GM21723 (cell line): Measurements from ENCODE around the gene SPAG5.

Source experiments
- ATAC-seq: cut with Tn5 transposase; IDR thresholded peaks from one replicate; pipeline ENCODE4 v1.9.1; 2021; ENCODE audit warnings: mild to moderate bottlenecking, moderate library complexity; ENCODE audit not compliant: unreplicated experiment

The SPAG5 gene

DNA sequence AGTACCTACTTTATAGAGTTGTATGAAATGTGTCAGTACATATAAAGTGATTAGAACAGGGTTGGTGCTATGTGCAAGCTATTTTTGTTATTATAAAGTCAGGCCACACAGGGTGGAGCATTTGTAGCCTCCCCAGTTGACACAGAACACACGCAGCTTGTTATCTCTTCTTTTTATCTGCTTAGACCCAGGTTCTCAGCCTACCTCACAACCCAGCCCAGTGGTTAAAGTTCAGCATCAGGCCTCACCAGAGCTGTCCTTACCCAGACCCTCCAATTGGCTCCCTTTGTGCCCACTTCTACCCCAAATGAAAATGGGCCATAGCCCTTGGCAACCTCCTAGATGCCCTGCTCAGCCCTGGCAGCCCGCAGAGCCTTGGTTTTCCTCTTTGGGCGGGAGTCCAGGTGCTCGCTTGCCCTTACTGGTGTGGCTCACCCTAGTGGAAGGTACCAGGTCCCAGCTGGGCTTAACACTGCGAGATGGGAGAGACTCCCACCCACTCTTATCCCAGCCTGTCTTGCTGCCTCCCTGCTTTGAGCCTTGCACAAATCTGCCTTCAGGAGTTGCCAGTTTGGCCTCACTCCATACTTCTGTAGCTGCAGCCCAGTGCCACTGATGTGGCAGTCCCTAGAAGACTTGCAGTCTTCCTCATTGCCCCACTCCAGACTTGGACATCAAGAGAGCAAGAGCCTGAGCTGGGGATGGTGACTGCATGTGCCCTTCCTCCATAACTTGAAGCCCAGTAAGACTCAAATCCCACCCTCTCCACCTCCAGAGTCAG, 26.4 kb downstream of the SPAG5 start:
- no peak for ATAC-seq

DNA sequence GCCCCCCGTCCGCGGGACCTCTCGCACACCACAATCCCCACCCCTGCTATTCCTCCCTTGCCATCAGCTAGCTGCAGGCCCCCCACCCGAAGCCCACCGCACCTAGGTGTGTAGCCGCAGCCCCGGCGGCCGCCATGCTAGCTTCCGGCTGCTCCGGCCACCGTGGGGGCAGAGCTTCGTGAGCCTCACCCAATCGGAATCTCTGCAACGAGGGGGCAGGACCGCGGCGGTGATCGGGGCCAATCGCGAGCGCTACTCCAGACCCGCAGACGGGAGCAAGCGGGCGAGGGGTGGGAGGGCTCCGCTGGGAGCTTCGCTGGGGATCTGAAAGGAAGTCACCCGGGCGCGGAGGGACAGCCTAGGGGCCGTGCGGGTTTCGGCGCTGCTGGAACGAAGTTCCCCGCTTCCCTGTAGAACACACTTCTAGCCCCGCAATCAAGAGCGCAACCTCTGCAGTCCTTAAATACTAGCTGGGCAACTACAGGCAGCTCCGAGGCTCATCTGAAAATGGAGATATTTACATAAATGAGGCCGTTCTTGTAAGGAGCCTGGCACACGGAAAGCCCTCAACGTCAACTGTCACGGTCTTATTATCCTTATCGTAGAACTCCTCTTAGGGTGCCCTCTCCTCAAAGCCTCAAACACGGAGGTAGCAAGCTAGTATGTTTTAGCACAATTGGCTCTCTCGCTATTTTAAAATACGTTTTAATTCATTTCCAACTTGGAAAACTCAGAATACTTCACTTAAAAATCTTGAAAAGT, 27.3 kb downstream of the SPAG5 start, which contains the start of gene PIGS:
PIGS (minus strand) TSS at position 164 of the 762 bp plus-strand sequence; CDS start at position 136, 28 bp downstream.
- peak; percentile 83 for ATAC-seq

GRCh38 chr17:28570716-28571360, 28.0 kb downstream of the SPAG5 start:
- peak; percentile 27 for ATAC-seq

DNA sequence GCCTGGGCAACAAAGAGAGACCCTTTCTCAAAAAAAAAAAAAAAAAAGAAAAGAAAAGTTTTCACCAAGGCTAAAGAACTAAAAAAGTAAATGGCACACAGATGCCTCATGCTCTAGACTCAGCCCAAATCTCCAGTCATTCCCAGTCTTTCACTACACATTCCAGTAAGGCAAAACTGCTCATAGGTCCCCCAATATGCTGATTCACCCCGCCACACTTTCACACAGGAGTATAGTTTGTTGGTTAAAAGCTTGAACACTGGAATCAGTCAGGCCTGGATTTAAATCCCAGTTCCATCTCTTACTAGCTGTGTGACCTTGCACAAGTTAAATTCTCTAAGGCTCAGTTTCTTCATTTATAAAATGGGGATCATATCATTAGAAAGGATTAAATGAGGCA, 29.4 kb downstream of the SPAG5 start:
- ATAC-seq, result no peak

DNA sequence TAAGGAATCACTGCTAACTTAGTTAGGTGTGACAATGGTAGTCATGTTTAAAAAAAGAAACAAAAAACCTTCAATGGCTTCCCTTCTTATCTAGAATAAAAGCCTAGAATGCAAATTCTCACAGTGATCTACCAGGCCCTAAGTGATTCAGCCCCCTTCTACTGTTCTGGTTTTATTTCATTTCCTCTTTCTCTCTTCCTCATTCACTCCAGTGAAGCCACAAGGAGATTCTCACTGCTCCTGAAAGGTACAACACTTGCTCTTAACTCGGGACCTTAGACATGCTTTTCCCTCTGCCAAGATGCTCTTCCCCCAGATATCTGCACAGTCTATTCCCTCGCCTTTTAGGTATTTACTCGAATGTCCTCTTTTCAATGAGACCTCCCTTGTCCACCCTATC, 31.2 kb downstream of the SPAG5 start:
- no peak for ATAC-seq

- no peak for ATAC-seq
Observed at GRCh38 chr17:28563475-28563874, 35.4 kb downstream of the SPAG5 start.

DNA sequence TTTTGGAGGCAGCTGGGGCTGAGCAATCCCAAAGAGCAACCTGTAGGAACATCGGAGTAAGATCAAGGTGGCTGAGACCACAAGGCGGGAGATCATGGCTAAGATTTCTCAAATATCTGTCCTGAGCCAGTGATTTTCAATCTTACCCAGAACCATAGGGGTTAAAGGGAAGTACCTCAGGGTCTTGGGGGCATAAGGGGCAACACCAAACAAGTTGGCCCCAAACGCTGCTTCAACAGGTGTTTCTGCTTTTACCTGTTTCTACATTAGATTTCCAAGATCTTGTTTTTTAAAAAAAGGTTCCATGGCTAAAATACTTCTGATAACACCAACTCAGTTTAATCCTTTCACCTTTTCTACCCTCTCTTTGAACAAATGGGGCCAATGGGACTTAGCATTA, 43.8 kb downstream of the SPAG5 start:
- no peak for ATAC-seq

- ATAC-seq, result no peak
Observed at GRCh38 chr17:28554565-28554964, 44.3 kb downstream of the SPAG5 start.

GRCh38 chr17:28553000-28553505, 45.8 kb downstream of the SPAG5 start:
- no peak for ATAC-seq

DNA sequence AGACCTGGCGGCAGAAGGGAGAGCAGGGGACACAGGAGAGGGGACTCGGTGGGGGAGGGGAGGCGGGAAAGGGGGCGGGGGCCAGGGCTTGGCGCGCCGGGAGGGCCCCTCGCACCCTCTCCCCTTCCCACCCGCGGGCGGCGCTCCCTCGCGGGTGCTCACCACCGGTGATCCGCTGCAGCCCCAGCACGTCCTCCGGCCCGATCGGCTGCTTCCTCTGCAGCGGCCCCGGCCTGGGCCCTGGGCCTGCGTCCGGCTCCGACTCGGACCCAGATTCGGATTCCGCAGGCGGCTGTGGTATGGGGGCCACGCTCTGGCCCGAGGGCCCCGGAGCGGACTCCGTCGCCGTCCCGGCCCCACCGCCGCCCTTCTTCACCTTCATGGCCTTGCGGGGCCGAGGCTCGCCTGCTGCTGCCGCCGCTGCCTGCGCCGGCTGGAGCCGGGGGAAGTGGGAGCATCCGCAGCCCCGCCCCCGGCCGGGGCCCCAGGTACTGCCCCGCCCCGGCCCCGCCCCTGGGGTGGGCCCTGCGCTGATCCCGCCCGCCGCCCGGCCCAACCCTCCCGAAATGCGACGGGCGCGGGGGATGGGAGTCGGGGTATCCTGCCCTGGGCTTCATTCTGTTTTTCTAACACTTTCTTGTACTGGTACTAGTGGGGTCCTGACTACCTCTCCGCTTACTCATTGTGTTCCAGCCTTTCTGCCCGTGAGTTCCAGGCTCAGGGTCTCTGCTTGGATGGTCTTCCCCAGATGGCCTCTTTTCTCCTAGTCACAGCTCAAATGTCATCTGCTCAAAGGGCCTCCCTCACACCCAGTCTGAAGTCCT, 46.4 kb downstream of the SPAG5 start, which contains the start of gene UNC119:
UNC119 (minus strand) TSS at position 449 of the 824 bp plus-strand sequence; CDS start at position 382, 67 bp downstream.
- peak; percentile 56 for ATAC-seq

DNA sequence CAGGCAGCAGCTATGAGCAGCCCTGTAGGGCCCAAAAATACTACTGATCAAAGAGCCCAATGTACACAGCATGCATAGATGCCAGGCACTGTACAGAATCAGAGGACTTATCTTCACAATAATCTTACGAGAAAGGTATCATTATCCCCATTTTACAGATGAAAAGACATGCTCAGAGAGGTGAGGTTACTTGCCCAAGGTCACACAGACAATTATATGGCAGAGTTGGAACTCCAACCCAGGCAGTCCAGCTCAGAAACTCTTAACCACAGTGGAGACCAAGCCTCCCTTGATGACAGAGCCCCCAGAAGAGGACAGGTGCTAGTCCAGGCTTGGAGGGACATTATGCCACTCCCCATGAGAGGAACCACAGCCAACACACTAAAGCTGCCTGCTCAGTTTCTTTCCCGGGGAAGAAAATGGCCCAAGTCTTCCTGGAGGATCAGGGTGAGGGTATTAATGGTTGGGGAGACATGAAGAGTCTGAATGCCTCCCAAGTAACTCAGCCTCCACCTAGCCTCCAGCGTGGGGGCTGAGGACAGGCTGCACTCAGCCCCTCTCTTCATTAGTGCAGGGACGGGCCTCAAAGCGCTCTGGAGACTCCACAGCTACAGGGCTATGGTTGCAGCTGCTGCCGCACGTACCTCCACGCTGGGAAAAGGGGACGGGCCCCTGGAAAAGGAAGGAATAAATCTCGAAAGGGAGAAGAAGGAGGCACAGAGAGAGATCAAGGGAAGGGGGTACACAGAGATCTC, 47.2 kb downstream of the SPAG5 start:
- no peak for ATAC-seq

- ATAC-seq, result no peak
Observed at GRCh38 chr17:28550858-28551257, 48.0 kb downstream of the SPAG5 start.

GRCh38 chr17:28549236-28550132, 49.3 kb downstream of the SPAG5 start:
- no peak for ATAC-seq

DNA sequence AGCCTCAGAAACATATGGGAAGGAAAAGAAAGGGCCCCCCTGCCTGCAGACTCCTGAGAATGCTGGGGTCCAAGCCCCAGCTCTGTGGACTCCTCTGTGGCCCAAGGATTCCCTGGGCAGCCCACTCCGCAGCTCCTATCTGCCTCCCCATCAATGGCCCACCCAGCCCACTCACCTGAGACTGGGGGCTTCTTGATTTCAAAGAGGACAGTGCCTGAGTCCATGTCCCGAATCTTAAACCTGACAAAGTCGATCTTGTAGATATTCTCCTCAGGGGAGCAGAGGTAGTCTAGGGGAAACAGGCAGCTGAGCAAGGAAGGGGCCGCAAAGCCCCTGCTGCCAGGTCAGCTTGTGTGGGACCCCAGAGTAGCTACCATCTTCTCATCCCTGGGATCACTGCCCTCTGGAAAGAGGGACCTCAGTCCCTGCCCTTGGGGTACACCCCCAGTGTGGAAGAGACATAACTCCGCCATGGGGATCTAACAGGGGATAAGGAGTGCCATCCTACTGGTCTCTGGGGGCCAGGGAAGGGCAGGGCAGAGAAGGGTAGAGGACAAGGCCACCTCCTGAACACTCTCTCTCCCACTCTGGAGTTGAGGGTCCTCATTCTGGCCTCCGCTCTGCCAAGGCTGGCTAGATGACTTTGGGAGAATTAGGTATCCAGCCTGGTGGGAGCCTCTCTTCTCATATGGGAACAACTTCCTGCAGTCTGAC, 50.3 kb downstream of the SPAG5 start:
- ATAC-seq, result no peak

- ATAC-seq, result peak; percentile 41
Observed at GRCh38 chr17:28547623-28548416, 51.0 kb downstream of the SPAG5 start.

DNA sequence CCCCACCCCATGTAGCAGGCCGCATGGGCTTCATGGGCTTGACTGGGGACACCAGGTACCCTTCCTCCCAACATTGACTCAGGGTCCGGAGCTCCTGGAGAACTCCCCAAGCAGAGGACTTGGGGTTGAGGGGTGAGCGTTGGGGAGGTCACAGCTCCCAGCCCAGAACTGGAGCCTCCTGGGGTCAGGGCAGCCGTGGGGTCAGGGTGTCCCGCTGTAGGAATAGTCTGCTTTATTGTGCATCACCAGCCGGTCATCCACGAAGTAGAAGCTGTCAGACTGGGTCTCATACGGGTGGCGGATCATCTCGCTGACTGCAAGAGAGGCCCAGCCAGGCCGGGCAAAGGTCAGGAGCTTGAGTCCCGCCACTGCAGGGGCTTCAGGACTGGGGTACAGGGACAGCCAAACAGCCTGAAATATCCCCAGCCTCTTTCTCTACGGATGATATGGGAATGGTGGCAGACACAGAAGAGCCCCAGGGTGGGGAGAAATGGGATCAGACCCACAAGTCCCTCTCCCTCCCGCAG, 51.7 kb downstream of the SPAG5 start:
- no peak for ATAC-seq
